B cell (primary cell): ENCODE data around the gene ATP7B. TPM values are rescaled to one million over a fixed set of nuclear protein-coding genes. Genes with fewer than 3 reads are reported as not detected.

Experiments used
- ATAC-seq: fragments of 200-7000 bp; cut with Tn5 transposase; one replicate; pipeline ENCODE4 v1.10.0; 2021; ENCODE audit warnings: low read depth, mild to moderate bottlenecking, moderate number of reproducible peaks, moderate library complexity
- CTCF ChIA-PET: fragments of 350-600 bp; sonication (Branson Sonifier 250); formaldehyde crosslinking; loops from one replicate; lab custom pipeline; 2021; ENCODE audit warnings: antibody characterized with exemption, inconsistent platforms; lab: Charles Lee
- POLR2A ChIA-PET: fragments of 350-600 bp; sonication (Branson Sonifier 250); formaldehyde crosslinking; loops from one replicate; lab custom pipeline; 2021; ENCODE audit warnings: antibody characterized with exemption; lab: Charles Lee
- DNase-seq: peaks from one replicate; pipeline ENCODE4 v3.0.0; 2013
- H2AFZ ChIP-seq: 2 replicates; pipeline ENCODE4 v1.6.1; 2012; ENCODE audit warnings: mild to moderate bottlenecking, low read depth, low read length; ENCODE audit not compliant: insufficient read depth, poor library complexity, severe bottlenecking
- H3K27ac ChIP-seq, 2 donors: 1 replicate in 1 of 2; 2 replicates in 1 of 2; pipeline ENCODE4 v1.5.1; 2012 to 2013; ENCODE audit warnings: low read length in 2 of 2, mild to moderate bottlenecking in 2 of 2, moderate library complexity in 1 of 2
- H3K27me3 ChIP-seq, 4 experiments: fragments of 200-600 bp in 1 of 4; sonication (generic) in 1 of 4; replicated peaks in 1 of 4; 1 replicate in 2 of 4; 2 replicates in 2 of 4; pipeline versions ENCODE4 v1.6.1 to v1.7.0; 2013 to 2016; ENCODE audit warnings: low read length in 3 of 4, mild to moderate bottlenecking in 2 of 4, mixed read lengths in 1 of 4, moderate library complexity in 1 of 4; ENCODE audit not compliant: insufficient read depth in 4 of 4, control insufficient read depth in 3 of 4; ENCODE audit errors: control extremely low read depth in 1 of 4
- H3K36me3 ChIP-seq, 2 experiments: replicated peaks in 1 of 2; 1 replicate in 1 of 2; 2 replicates in 1 of 2; pipeline versions ENCODE4 v1.6.1 to v1.7.1; 2013; ENCODE audit warnings: low read length in 1 of 2; ENCODE audit not compliant: insufficient read depth in 2 of 2, control insufficient read depth in 1 of 2; ENCODE audit errors: control extremely low read depth in 1 of 2, extremely low read depth in 1 of 2
- H3K4me1 ChIP-seq, 2 donors: fragments of 200-600 bp in 1 of 2; sonication (generic) in 1 of 2; 1 replicate in 1 of 2; 2 replicates in 1 of 2; pipeline versions ENCODE4 v1.5.1 to v1.6.1; 2013 to 2017; ENCODE audit warnings: low read length in 2 of 2; ENCODE audit not compliant: control insufficient read depth in 2 of 2, insufficient read depth in 2 of 2
- H3K4me2 ChIP-seq: replicated peaks from 2 replicates; pipeline ENCODE3; 2012; ENCODE audit warnings: mild to moderate bottlenecking, low read depth, low read length; ENCODE audit not compliant: poor library complexity, severe bottlenecking
- H3K4me3 ChIP-seq, 5 experiments: fragments of 200-600 bp in 1 of 5; sonication (generic) in 1 of 5; 1 replicate in 3 of 5; 2 replicates in 2 of 5; pipeline versions ENCODE4 v1.5.1 to v1.7.0; 2011 to 2016; ENCODE audit warnings: low read length in 4 of 5, mild to moderate bottlenecking in 4 of 5, low read depth in 2 of 5, control low read depth in 1 of 5, moderate library complexity in 1 of 5; ENCODE audit not compliant: insufficient read depth in 1 of 5; ENCODE audit errors: control extremely low read depth in 1 of 5, extremely low read depth in 1 of 5
- H3K79me2 ChIP-seq: fragments of 200-600 bp; sonication (generic); one replicate; pipeline ENCODE4 v1.6.0; 2016; ENCODE audit warnings: low read length; ENCODE audit not compliant: control insufficient read depth, insufficient read depth
- H3K9ac ChIP-seq: fragments of 200-600 bp; sonication (generic); 2 replicates; pipeline ENCODE4 v1.6.1; 2017; ENCODE audit warnings: mild to moderate bottlenecking, low read length, moderate library complexity
- H3K9me3 ChIP-seq, 3 donors: one replicate each; pipeline versions ENCODE4 v1.6.1 to v1.7.1; 2013; ENCODE audit warnings: low read length in 2 of 3; ENCODE audit not compliant: control insufficient read depth in 2 of 3, insufficient read depth in 1 of 3; ENCODE audit errors: control extremely low read depth in 1 of 3
- H4K20me1 ChIP-seq: 2 replicates; pipeline ENCODE4 v1.6.0; 2012; ENCODE audit warnings: mild to moderate bottlenecking, low read length; ENCODE audit not compliant: insufficient read depth, control insufficient read depth, poor library complexity, severe bottlenecking
- H3K27ac Mint-ChIP-seq: one replicate; pipeline ENCODE4 v1.8.0; 2021; ENCODE audit warnings: mixed read lengths
- H3K27me3 Mint-ChIP-seq: one replicate; pipeline ENCODE4 v1.8.0; 2021; ENCODE audit warnings: mixed read lengths
- H3K4me1 Mint-ChIP-seq: one replicate; pipeline ENCODE4 v1.8.0; 2021; ENCODE audit warnings: mixed read lengths
- H3K4me3 Mint-ChIP-seq: one replicate; pipeline ENCODE4 v1.8.0; 2021; ENCODE audit warnings: mixed read lengths
- H3K9me3 Mint-ChIP-seq: one replicate; pipeline ENCODE4 v1.8.0; 2022; ENCODE audit warnings: mixed read lengths; ENCODE audit not compliant: insufficient read depth
- EZH2 ChIP-seq: IDR thresholded peaks from 2 replicates; pipeline ENCODE4 v1.6.1; 2012; ENCODE audit warnings: borderline replicate concordance, low read depth, mild to moderate bottlenecking, moderate library complexity, low read length; ENCODE audit not compliant: insufficient read depth, poor library complexity, severe bottlenecking
- WGBS: methylation state at CpG from one replicate; pipeline ENCODE4 v1.1.5; 2013; ENCODE audit warnings: missing lambda C conversion rate; ENCODE audit not compliant: insufficient coverage; 5-methylcytosine and 5-hydroxymethylcytosine counted together
- intact Hi-C: fragments of 100-400 bp; cut with micrococcal nuclease; formaldehyde crosslinking; loops from one replicate; pipeline ENCODE4 v1.10.0; 2022
- polyA plus RNA-seq: library from polyadenylated mRNA; depleted of rRNA; stranded (reverse); fragments of >200 nt; gene quantifications from 2 replicates; pipeline ENCODE4 v1.2.3, GENCODE V29; 2012
- total RNA-seq, 2 donors: library from RNA; stranded (reverse); fragments of 120-200 nt in 1 of 2; gene quantifications; 1 replicate in 1 of 2; 2 replicates in 1 of 2; pipeline versions ENCODE4 v1.2.3 to v1.2.4, GENCODE V29; 2013 to 2022
- TF ChIP-seq, protein P1 (sequence below): fragments of 200-600 bp; IDR thresholded peaks from one replicate; pipeline ENCODE4 v1.8.0; 2022; ENCODE audit warnings: antibody characterized with exemption, mild to moderate bottlenecking

Gene ATP7B
- total and polyA plus RNA-seq, 2 donors (not counting 1 experiment from before 2014, with no cell fraction given), result 0.10 to 0.91 TPM

DNA sequence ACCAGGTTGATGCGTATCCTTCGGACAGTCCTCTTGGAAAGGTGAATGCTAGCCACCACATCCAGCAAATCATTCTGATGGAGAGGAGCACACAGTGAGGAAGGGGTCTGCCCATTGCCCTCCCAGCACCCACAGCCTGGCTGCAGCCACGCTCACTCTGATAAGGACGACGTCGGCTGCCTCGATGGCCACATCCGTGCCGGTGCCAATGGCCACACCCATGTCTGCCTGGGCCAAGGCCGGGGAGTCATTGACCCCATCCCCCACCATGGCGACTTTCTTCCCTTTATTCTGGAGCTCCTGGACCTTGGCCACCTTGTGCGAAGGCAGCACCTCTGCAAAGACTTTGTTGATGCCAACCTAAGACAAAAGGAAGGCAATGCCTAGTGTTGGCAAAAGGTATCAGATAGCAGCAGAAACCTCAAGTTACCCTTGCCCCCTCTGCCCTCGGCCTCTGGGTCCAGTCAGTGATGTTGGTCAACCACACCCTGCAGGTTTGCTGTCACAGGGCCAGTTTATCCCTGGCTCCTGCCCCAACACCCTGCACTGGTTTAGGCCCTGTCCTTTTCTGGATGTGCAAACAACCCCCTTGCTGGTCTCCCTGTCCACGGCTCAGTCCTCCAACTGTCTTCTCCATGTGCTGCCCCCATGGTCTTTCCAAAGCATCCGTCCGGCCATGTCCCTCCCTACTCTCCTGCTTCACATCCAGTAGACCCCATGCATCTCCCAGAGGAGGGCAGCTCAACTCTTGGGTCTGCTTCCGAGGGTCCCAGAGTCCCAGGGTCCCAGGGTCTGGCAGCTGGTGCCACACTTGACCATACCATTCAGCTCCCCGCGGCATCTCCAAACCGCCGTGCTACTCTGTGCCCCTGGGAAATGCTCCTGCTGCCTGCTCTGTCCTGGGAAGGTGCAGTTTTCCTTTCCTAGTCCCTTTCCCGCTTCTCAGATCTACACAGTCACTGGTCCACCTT, 73.6 kb downstream of the ATP7B start:
- H3K9ac ChIP-seq, result no peak overlapping the region
- ATAC-seq (no peak), DNase-seq (no peak)
- Mint-ChIP-seq H3K27ac (no peak overlapping the region), H3K27me3 (peaks cover 12% of the 10 kb centered on the region), H3K4me1 (peaks cover 2% of the 10 kb centered on the region), H3K9me3 (no peaks in the 10 kb centered on the region), H3K4me3 (no peak overlapping the region)
- POLR2A ChIA-PET, result no interaction called here
- H3K27ac ChIP-seq, result no peak overlapping the region
- no peaks in the 10 kb centered on the region for H4K20me1 ChIP-seq
- H3K4me2 ChIP-seq, result no peak overlapping the region
- no peaks in the 10 kb centered on the region for H3K36me3 ChIP-seq
- no peaks in the 10 kb centered on the region for H3K4me1 ChIP-seq
- no peaks in the 10 kb centered on the region for H3K9me3 ChIP-seq
- no peak overlapping the region for H2AFZ ChIP-seq
- CTCF ChIA-PET, result interaction anchor here (2.7 kb wide), 1 partner anchor 264 kb away, joined by 7 read pairs; no protein-coding TSS in a partner anchor
- no peaks in the 10 kb centered on the region for H3K27me3 ChIP-seq
- TF ChIP-seq, protein P1, sequence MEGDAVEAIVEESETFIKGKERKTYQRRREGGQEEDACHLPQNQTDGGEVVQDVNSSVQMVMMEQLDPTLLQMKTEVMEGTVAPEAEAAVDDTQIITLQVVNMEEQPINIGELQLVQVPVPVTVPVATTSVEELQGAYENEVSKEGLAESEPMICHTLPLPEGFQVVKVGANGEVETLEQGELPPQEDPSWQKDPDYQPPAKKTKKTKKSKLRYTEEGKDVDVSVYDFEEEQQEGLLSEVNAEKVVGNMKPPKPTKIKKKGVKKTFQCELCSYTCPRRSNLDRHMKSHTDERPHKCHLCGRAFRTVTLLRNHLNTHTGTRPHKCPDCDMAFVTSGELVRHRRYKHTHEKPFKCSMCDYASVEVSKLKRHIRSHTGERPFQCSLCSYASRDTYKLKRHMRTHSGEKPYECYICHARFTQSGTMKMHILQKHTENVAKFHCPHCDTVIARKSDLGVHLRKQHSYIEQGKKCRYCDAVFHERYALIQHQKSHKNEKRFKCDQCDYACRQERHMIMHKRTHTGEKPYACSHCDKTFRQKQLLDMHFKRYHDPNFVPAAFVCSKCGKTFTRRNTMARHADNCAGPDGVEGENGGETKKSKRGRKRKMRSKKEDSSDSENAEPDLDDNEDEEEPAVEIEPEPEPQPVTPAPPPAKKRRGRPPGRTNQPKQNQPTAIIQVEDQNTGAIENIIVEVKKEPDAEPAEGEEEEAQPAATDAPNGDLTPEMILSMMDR, result no peak
- no peak for TF ChIP-seq EZH2
- no peaks in the 10 kb centered on the region for H3K79me2 ChIP-seq
- WGBS, result 91% methylated on average over 20 of the region's 22 CpGs
- H3K4me3 ChIP-seq, result no peak overlapping the region
- intact Hi-C loops, result no loop called here
